ENCODE measurements around the gene CLEC7A.

The CLEC7A gene

GRCh38 chr12:10088955-10089900 lies 40.8 kb downstream of the CLEC7A start:
- Histone ChIP-seq H3K4me3 (ENCODE audit: low read length) (no peak overlapping the region), H3K36me3 (ENCODE audit: insufficient read depth, low read length) (no peaks in the 10 kb centered on the region), H3K9me3 (ENCODE audit: insufficient read depth, low read depth, low read length) (no peaks in the 10 kb centered on the region), H3K27me3 (ENCODE audit: insufficient read depth, low read length) (no peaks in the 10 kb centered on the region), H3K4me1 (ENCODE audit: insufficient read depth, low read length) (peaks cover 15% of the 10 kb centered on the region), H3K9ac (ENCODE audit: low read depth, low read length) (no peak overlapping the region), H3K27ac (ENCODE audit: low read depth, low read length) (no peak overlapping the region)
- WGBS = 68% methylated on average over 7 of the region's 8 CpGs

- Histone ChIP-seq H3K27me3 (ENCODE audit: insufficient read depth, low read length) (no peaks in the 10 kb centered on the region), H3K27ac (ENCODE audit: low read depth, low read length) (no peak overlapping the region), H3K36me3 (ENCODE audit: insufficient read depth, low read length) (no peaks in the 10 kb centered on the region), H3K9ac (ENCODE audit: low read depth, low read length) (no peak overlapping the region), H3K4me1 (ENCODE audit: insufficient read depth, low read length) (peaks cover 15% of the 10 kb centered on the region), H3K9me3 (ENCODE audit: insufficient read depth, low read depth, low read length) (no peaks in the 10 kb centered on the region), H3K4me3 (ENCODE audit: low read length) (no peak overlapping the region)
Observed at GRCh38 chr12:10088031-10088430, 42.0 kb downstream of the CLEC7A start.

- H3K9me3 ChIP-seq (ENCODE audit: insufficient read depth, low read depth, low read length) = no peaks in the 10 kb centered on the region
- no peaks in the 10 kb centered on the region for H3K36me3 ChIP-seq (ENCODE audit: insufficient read depth, low read length)
- no peaks in the 10 kb centered on the region for H3K27me3 ChIP-seq (ENCODE audit: insufficient read depth, low read length)
- H3K9ac ChIP-seq (ENCODE audit: low read depth, low read length) = no peak overlapping the region
- no peak overlapping the region for H3K4me3 ChIP-seq (ENCODE audit: low read length)
- no peak overlapping the region for H3K27ac ChIP-seq (ENCODE audit: low read depth, low read length)
- H3K4me1 ChIP-seq (ENCODE audit: insufficient read depth, low read length) = peaks cover 15% of the 10 kb centered on the region
- WGBS = 100% methylated on average over 2 of the region's 3 CpGs
Observed at GRCh38 chr12:10086387-10086786, 43.6 kb downstream of the CLEC7A start.

GRCh38 chr12:10084733-10085132 lies 45.3 kb downstream of the CLEC7A start:
- WGBS = 78% methylated on average over 5 of the region's 6 CpGs
- no peaks in the 10 kb centered on the region for H3K27me3 ChIP-seq (ENCODE audit: insufficient read depth, low read length)
- no peak overlapping the region for H3K4me3 ChIP-seq (ENCODE audit: low read length)
- no peaks in the 10 kb centered on the region for H3K9me3 ChIP-seq (ENCODE audit: insufficient read depth, low read depth, low read length)
- no peaks in the 10 kb centered on the region for H3K36me3 ChIP-seq (ENCODE audit: insufficient read depth, low read length)
- H3K4me1 ChIP-seq (ENCODE audit: insufficient read depth, low read length) = peaks cover 7% of the 10 kb centered on the region
- H3K27ac ChIP-seq (ENCODE audit: low read depth, low read length) = no peak overlapping the region
- H3K9ac ChIP-seq (ENCODE audit: low read depth, low read length) = no peak overlapping the region

GRCh38 chr12:10082117-10082874 lies 47.7 kb downstream of the CLEC7A start:
- Histone ChIP-seq H3K9ac (ENCODE audit: low read depth, low read length) (no peak overlapping the region), H3K9me3 (ENCODE audit: insufficient read depth, low read depth, low read length) (no peaks in the 10 kb centered on the region), H3K4me3 (ENCODE audit: low read length) (no peak overlapping the region), H3K27ac (ENCODE audit: low read depth, low read length) (no peak overlapping the region), H3K36me3 (ENCODE audit: insufficient read depth, low read length) (no peaks in the 10 kb centered on the region), H3K4me1 (ENCODE audit: insufficient read depth, low read length) (no peaks in the 10 kb centered on the region), H3K27me3 (ENCODE audit: insufficient read depth, low read length) (no peaks in the 10 kb centered on the region)
- WGBS = 83% methylated on average over 5 of the region's 5 CpGs

- no peak overlapping the region for H3K4me3 ChIP-seq (ENCODE audit: low read length)
- H3K27ac ChIP-seq (ENCODE audit: low read depth, low read length) = no peak overlapping the region
- H3K36me3 ChIP-seq (ENCODE audit: insufficient read depth, low read length) = no peaks in the 10 kb centered on the region
- no peaks in the 10 kb centered on the region for H3K27me3 ChIP-seq (ENCODE audit: insufficient read depth, low read length)
- no peaks in the 10 kb centered on the region for H3K4me1 ChIP-seq (ENCODE audit: insufficient read depth, low read length)
- no peaks in the 10 kb centered on the region for H3K9me3 ChIP-seq (ENCODE audit: insufficient read depth, low read depth, low read length)
- no peak overlapping the region for H3K9ac ChIP-seq (ENCODE audit: low read depth, low read length)
Observed at GRCh38 chr12:10075451-10075850, 54.5 kb downstream of the CLEC7A start.

GRCh38 chr12:10073261-10073660 lies 56.7 kb downstream of the CLEC7A start:
- H3K4me3 ChIP-seq (ENCODE audit: low read length) = no peak overlapping the region
- H3K4me1 ChIP-seq (ENCODE audit: insufficient read depth, low read length) = 0 out of 2 replicates have a peak, but pooled peaks cover under 1% of the 10 kb centered on the region
- H3K36me3 ChIP-seq (ENCODE audit: insufficient read depth, low read length) = no peaks in the 10 kb centered on the region
- no peak overlapping the region for H3K27ac ChIP-seq (ENCODE audit: low read depth, low read length)
- no peaks in the 10 kb centered on the region for H3K27me3 ChIP-seq (ENCODE audit: insufficient read depth, low read length)
- WGBS = 98% methylated on average over 5 of the region's 5 CpGs
- no peaks in the 10 kb centered on the region for H3K9me3 ChIP-seq (ENCODE audit: insufficient read depth, low read depth, low read length)
- H3K9ac ChIP-seq (ENCODE audit: low read depth, low read length) = no peak overlapping the region

GRCh38 chr12:10072131-10072530 lies 57.9 kb downstream of the CLEC7A start:
- Histone ChIP-seq H3K4me3 (ENCODE audit: low read length) (no peak overlapping the region), H3K9ac (ENCODE audit: low read depth, low read length) (no peak overlapping the region), H3K27me3 (ENCODE audit: insufficient read depth, low read length) (no peaks in the 10 kb centered on the region), H3K9me3 (ENCODE audit: insufficient read depth, low read depth, low read length) (no peaks in the 10 kb centered on the region), H3K4me1 (ENCODE audit: insufficient read depth, low read length) (peaks cover 12% of the 10 kb centered on the region; the same call in 1 of the 2 replicates), H3K36me3 (ENCODE audit: insufficient read depth, low read length) (no peaks in the 10 kb centered on the region), H3K27ac (ENCODE audit: low read depth, low read length) (no peak overlapping the region)
- WGBS = 94% methylated on average over 2 of the region's 2 CpGs

- no peak overlapping the region for H3K4me3 ChIP-seq (ENCODE audit: low read length)
- peaks cover 19% of the 10 kb centered on the region; the same call in 1 of the 2 replicates for H3K4me1 ChIP-seq (ENCODE audit: insufficient read depth, low read length)
- no peak overlapping the region for H3K9ac ChIP-seq (ENCODE audit: low read depth, low read length)
- no peaks in the 10 kb centered on the region for H3K27me3 ChIP-seq (ENCODE audit: insufficient read depth, low read length)
- H3K27ac ChIP-seq (ENCODE audit: low read depth, low read length) = no peak overlapping the region
- no peaks in the 10 kb centered on the region for H3K9me3 ChIP-seq (ENCODE audit: insufficient read depth, low read depth, low read length)
- H3K36me3 ChIP-seq (ENCODE audit: insufficient read depth, low read length) = no peaks in the 10 kb centered on the region
- 93% methylated on average over 4 of the region's 4 CpGs for WGBS
Observed at GRCh38 chr12:10070380-10070779, 59.6 kb downstream of the CLEC7A start.

GRCh38 chr12:10069976-10070375 lies 60.0 kb downstream of the CLEC7A start:
- Histone ChIP-seq H3K4me3 (ENCODE audit: low read length) (no peak overlapping the region), H3K4me1 (ENCODE audit: insufficient read depth, low read length) (peaks cover 20% of the 10 kb centered on the region; the same call in 1 of the 2 replicates), H3K36me3 (ENCODE audit: insufficient read depth, low read length) (no peaks in the 10 kb centered on the region), H3K27ac (ENCODE audit: low read depth, low read length) (no peak overlapping the region), H3K27me3 (ENCODE audit: insufficient read depth, low read length) (no peaks in the 10 kb centered on the region), H3K9me3 (ENCODE audit: insufficient read depth, low read depth, low read length) (no peaks in the 10 kb centered on the region), H3K9ac (ENCODE audit: low read depth, low read length) (no peak overlapping the region)
- 30% methylated on average over 3 of the region's 3 CpGs for WGBS

- no peak overlapping the region for H3K27ac ChIP-seq (ENCODE audit: low read depth, low read length)
- no peak overlapping the region for H3K9ac ChIP-seq (ENCODE audit: low read depth, low read length)
- no peaks in the 10 kb centered on the region for H3K27me3 ChIP-seq (ENCODE audit: insufficient read depth, low read length)
- H3K4me1 ChIP-seq (ENCODE audit: insufficient read depth, low read length) = peaks cover 20% of the 10 kb centered on the region; the same call in 1 of the 2 replicates
- no peaks in the 10 kb centered on the region for H3K36me3 ChIP-seq (ENCODE audit: insufficient read depth, low read length)
- no peaks in the 10 kb centered on the region for H3K9me3 ChIP-seq (ENCODE audit: insufficient read depth, low read depth, low read length)
- no peak overlapping the region for H3K4me3 ChIP-seq (ENCODE audit: low read length)
- 96% methylated on average over 4 of the region's 4 CpGs for WGBS
Observed at GRCh38 chr12:10069099-10069498, 60.9 kb downstream of the CLEC7A start.

Measured in HUES64 (cell line).